ENCODE measurements around the gene ERCC1.

The ERCC1 gene

GRCh38 chr19:45464852-45465441, 41.2 kb upstream of the ERCC1 start:
- no peak for DNase-seq (ENCODE audit: insufficient read length, low spot score)
- no peak for FAIRE-seq
- TF ChIP-seq POLR2A (IDR thresholded peaks at IDR 0.05; ENCODE audit: low read depth, low read length), result no peak

DNA sequence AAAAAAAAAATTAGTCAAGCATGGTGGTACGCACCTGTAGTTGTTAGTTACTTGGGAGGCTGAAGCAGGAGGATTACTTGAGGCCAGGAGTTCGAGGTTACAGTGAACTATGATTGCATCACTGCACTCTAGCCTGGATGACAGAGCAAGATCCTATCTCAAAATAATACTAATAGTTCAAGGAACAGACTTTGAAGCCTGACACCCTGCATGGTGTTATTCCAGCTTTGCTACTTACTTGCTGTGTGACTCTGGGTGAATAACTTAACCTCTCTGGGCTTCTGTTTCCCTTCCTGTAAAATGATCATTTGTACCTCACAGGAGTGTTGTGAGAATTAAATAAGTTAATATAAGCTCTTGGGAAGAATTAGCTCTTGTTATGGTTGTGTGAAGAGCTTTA, 40.6 kb upstream of the ERCC1 start:
- FAIRE-seq, result no peak
- no peak for DNase-seq (ENCODE audit: insufficient read length, low spot score)
- TF ChIP-seq POLR2A (IDR thresholded peaks at IDR 0.05; ENCODE audit: low read depth, low read length), result no peak

GRCh38 chr19:45463241-45463640, 39.5 kb upstream of the ERCC1 start:
- no peak for FAIRE-seq
- no peak for DNase-seq (ENCODE audit: insufficient read length, low spot score)
- no peak for TF ChIP-seq POLR2A (IDR thresholded peaks at IDR 0.05; ENCODE audit: low read depth, low read length)

GRCh38 chr19:45462174-45462573, 38.5 kb upstream of the ERCC1 start:
- FAIRE-seq (no peak), DNase-seq (ENCODE audit: insufficient read length, low spot score) (no peak)
- no peak for TF ChIP-seq POLR2A (IDR thresholded peaks at IDR 0.05; ENCODE audit: low read depth, low read length)

DNA sequence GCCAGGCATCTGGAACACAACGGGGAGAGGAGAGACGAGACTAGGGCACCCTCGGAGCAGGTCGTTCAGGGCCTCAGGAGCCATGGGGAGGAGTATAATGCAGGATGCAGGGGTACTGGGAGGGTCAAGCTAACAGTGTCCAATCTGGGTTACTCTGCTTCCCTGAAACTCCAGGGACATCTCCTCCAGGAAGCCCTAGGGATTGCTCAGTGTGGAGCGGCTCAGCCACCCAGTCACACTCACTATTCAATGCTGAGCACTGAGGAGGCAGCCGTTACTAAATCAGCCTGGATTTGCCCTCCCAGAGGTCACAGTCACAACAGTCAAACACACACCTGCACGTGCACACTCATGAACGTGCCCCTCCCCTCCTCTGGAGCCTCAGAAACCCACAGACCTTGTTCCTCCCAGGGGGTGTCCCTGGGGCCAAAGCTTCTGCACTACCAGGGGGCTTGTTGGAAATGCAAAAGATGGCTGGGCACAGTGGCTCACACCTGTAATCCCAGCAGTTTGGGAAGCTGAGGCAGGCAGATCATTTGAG, 37.2 kb upstream of the ERCC1 start:
- TF ChIP-seq POLR2A (IDR thresholded peaks at IDR 0.05; ENCODE audit: low read depth, low read length), result no peak
- no peak for DNase-seq (ENCODE audit: insufficient read length, low spot score)
- no peak for FAIRE-seq

DNA sequence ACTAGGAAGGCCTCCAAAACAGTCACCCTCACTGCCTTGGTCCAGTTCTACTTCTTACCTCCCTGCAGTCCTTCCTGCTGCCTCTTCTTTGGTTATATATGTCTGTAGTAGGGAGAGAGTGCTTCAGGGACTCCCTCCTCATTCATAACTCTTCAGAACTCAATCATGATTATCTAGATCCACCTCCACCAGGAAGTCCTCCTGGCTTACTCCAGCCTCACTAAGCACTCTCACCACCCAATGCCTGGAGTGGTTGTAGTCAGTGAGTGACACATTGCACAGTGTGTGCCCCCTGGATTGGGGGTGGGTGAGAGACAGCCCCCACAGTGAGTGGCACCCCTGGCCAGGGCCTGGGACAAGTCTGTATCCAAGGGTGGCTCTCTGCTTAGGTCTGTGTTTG, 34.1 kb upstream of the ERCC1 start:
- FAIRE-seq (no peak), DNase-seq (ENCODE audit: insufficient read length, low spot score) (no peak)
- no peak for TF ChIP-seq POLR2A (IDR thresholded peaks at IDR 0.05; ENCODE audit: low read depth, low read length)

GRCh38 chr19:45456500-45456815, 32.7 kb upstream of the ERCC1 start:
- FAIRE-seq (no peak), DNase-seq (ENCODE audit: insufficient read length, low spot score) (no peak)
- TF ChIP-seq POLR2A (IDR thresholded peaks at IDR 0.05; ENCODE audit: low read depth, low read length), result no peak

DNA sequence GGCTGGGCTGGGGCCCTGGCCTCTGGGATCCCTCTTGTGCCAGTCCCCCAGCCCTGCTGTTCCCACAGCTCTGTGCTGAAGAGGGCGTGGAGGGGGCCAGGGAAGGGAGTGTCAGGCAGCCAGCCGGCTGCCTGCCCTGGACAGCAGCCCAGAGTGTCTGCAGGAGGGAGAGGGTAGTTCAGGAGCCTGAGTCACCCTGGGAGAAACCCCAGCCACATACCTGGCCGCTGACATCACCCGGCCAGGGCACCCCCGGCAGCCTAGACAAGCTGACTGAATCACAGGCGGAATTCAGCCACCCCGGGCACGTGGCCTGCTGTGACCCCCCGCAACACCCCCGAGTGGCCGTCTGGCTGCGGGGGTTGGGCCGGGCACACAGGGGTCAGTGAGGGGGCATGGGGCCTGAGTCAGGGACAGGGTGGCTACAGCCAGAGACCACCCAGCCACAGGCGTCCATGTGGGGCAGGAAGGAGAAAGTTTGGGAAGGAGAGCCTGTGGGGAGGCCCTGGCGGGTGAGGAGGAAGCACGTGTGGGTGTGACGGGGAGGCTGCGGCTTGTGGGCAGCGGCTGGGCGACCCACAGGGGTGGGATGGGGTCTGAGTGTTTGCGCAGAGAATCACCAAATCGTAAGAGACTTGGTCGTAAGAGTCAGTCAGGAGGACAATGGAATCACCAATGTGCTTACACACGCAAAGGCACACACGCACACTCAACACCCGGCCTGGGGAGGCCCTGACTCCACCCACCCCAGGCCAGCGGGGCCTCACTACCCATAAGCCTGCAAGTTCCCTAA, 32.2 kb upstream of the ERCC1 start:
- DNase-seq (ENCODE audit: insufficient read length, low spot score) (peak; percentile 77), FAIRE-seq (no peak)
- TF ChIP-seq POLR2A (IDR thresholded peaks at IDR 0.05; ENCODE audit: low read depth, low read length), result no peak

- FAIRE-seq (no peak), DNase-seq (ENCODE audit: insufficient read length, low spot score) (no peak)
- TF ChIP-seq POLR2A (IDR thresholded peaks at IDR 0.05; ENCODE audit: low read depth, low read length), result no peak
Measured at GRCh38 chr19:45451850-45452387, 28.2 kb upstream of the ERCC1 start.

GRCh38 chr19:45451131-45451849, 27.6 kb upstream of the ERCC1 start:
- DNase-seq (ENCODE audit: insufficient read length, low spot score) (no peak), FAIRE-seq (no peak)
- no peak for TF ChIP-seq POLR2A (IDR thresholded peaks at IDR 0.05; ENCODE audit: low read depth, low read length)

- DNase-seq (ENCODE audit: insufficient read length, low spot score) (no peak), FAIRE-seq (no peak)
- no peak for TF ChIP-seq POLR2A (IDR thresholded peaks at IDR 0.05; ENCODE audit: low read depth, low read length)
Measured at GRCh38 chr19:45450012-45450333, 26.3 kb upstream of the ERCC1 start.

GRCh38 chr19:45448887-45449299, 25.2 kb upstream of the ERCC1 start:
- TF ChIP-seq POLR2A (IDR thresholded peaks at IDR 0.05; ENCODE audit: low read depth, low read length), result no peak
- no peak for FAIRE-seq
- no peak for DNase-seq (ENCODE audit: insufficient read length, low spot score)

DNA sequence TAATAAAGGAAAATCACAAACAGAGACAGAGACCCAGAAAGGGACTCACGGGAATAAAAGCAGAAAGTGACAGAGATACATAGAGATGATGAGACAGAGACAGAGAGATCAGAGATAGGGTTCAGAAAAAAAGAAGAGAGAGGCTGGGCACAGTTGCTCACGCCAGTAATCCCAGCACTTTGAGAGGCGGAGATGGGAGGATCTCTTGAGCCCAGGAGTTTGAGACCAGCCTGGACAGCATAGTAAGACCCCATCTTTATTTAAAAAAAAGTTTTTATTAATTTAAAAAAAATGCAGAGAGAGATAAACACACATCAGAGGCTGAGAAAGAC, 24.7 kb upstream of the ERCC1 start:
- DNase-seq (ENCODE audit: insufficient read length, low spot score), result no peak

DNA sequence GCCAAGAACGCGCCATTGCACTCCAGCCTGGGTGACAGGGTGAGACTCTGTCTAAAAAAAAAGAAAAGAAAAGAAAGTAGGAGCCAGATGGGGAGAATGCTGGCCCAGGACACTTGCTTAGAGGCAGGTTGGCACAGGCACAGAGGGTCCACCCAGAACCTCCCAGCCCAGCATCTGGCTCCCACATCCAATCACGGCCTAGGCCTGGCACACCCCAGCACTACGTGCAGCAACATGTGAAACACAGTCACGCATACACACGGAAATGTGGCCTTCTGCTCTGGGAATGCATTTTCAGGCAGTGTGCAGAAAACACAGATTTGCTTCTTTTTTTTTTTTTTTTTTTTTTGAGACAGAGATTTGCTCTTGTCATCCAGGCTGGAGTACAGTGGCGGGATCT, 23.2 kb upstream of the ERCC1 start:
- FAIRE-seq (no peak), DNase-seq (ENCODE audit: insufficient read length, low spot score) (no peak)
- no peak for TF ChIP-seq POLR2A (IDR thresholded peaks at IDR 0.05; ENCODE audit: low read depth, low read length)

More for the DNA sequence above, 24.7 kb upstream of the ERCC1 start:
- no peak for TF ChIP-seq POLR2A (IDR thresholded peaks at IDR 0.05; ENCODE audit: low read depth, low read length)
- no peak for FAIRE-seq

All from H54 (cell line).